Measurements from ENCODE around the gene IL6R.

IL6R gene

GRCh38 chr1:154422521-154422920 lies 17.4 kb downstream of the IL6R start:
- H3K4me1 ChIP-seq (ENCODE audit: low read length), result peaks cover 45% of the 10 kb centered on the region
- no peak overlapping the region for H3K9ac ChIP-seq (ENCODE audit: low read length)
- H3K4me2 ChIP-seq (ENCODE audit: low read length), result no peak overlapping the region
- H2AFZ ChIP-seq (ENCODE audit: low read depth, low read length), result no peak overlapping the region
- peaks cover 76% of the 10 kb centered on the region for H3K79me2 ChIP-seq (ENCODE audit: low read length)
- no peak overlapping the region for H3K27ac ChIP-seq (ENCODE audit: low read length)
- no peaks in the 10 kb centered on the region for H3K27me3 ChIP-seq (ENCODE audit: low read depth, low read length)
- peaks cover 7% of the 10 kb centered on the region; the same call in 1 of the 2 replicates for H4K20me1 ChIP-seq (ENCODE audit: insufficient read depth, low read length)
- no peaks in the 10 kb centered on the region for H3K9me3 ChIP-seq (ENCODE audit: insufficient read depth, low read length)
- H3K4me3 ChIP-seq (ENCODE audit: low read length), result no peak overlapping the region
- no peaks in the 10 kb centered on the region for H3K36me3 ChIP-seq (replicated peaks; ENCODE audit: low read depth, low read length)
- TF ChIP-seq, protein P1, sequence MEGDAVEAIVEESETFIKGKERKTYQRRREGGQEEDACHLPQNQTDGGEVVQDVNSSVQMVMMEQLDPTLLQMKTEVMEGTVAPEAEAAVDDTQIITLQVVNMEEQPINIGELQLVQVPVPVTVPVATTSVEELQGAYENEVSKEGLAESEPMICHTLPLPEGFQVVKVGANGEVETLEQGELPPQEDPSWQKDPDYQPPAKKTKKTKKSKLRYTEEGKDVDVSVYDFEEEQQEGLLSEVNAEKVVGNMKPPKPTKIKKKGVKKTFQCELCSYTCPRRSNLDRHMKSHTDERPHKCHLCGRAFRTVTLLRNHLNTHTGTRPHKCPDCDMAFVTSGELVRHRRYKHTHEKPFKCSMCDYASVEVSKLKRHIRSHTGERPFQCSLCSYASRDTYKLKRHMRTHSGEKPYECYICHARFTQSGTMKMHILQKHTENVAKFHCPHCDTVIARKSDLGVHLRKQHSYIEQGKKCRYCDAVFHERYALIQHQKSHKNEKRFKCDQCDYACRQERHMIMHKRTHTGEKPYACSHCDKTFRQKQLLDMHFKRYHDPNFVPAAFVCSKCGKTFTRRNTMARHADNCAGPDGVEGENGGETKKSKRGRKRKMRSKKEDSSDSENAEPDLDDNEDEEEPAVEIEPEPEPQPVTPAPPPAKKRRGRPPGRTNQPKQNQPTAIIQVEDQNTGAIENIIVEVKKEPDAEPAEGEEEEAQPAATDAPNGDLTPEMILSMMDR (IDR thresholded peaks at IDR 0.05; ENCODE audit: low read depth, low read length), result no peak
- no peak for TF ChIP-seq EZH2phosphoT487 (IDR thresholded peaks at IDR 0.05; ENCODE audit: low read depth)

DNA sequence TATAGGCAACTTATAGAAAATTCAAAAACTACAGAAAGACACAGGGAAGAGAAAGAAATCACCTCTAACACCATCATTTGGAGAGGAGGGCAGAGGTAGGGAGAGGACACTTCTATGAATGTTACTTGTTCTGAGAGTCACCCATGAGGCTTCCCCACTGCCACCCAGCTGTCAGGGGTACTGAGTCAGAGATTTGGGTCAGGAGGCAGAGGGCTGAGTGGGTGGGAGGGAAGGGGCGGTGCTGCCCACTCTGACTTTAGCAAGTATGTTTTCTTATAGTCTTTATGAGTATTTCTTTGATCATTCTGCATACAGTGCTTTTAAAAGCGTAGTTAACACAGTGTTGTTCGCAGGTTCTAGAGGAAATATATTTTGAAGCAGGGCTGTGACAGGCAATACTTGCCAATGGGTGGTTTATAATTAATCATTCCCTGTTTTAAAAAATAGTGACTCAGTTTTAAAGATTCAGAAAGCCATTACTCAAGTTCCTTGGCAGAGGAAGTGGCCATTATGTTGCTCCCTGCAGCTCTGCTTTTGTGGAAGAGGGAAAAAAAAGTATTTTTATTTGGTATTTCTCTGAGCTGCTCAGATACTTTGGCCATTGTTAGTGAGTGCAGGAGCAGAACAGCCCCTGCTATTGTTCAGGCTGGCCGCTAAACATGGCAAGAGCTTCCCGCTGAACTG lies 18.3 kb downstream of the IL6R start:
- TF ChIP-seq, protein P1 (IDR thresholded peaks at IDR 0.05; ENCODE audit: low read depth, low read length), result no peak
- no peak for TF ChIP-seq EZH2phosphoT487 (IDR thresholded peaks at IDR 0.05; ENCODE audit: low read depth)
- Histone ChIP-seq H3K4me3 (ENCODE audit: low read length) (no peak overlapping the region), H3K4me1 (ENCODE audit: low read length) (peaks cover 38% of the 10 kb centered on the region), H3K4me2 (ENCODE audit: low read length) (no peak overlapping the region), H3K9ac (ENCODE audit: low read length) (no peak overlapping the region), H4K20me1 (ENCODE audit: insufficient read depth, low read length) (peaks cover 7% of the 10 kb centered on the region; the same call in 1 of the 2 replicates), H3K79me2 (ENCODE audit: low read length) (peaks cover 75% of the 10 kb centered on the region), H3K27me3 (ENCODE audit: low read depth, low read length) (no peaks in the 10 kb centered on the region), H3K9me3 (ENCODE audit: insufficient read depth, low read length) (no peaks in the 10 kb centered on the region), H3K27ac (ENCODE audit: low read length) (no peak overlapping the region), H2AFZ (ENCODE audit: low read depth, low read length) (no peak overlapping the region), H3K36me3 (replicated peaks; ENCODE audit: low read depth, low read length) (no peaks in the 10 kb centered on the region)

DNA sequence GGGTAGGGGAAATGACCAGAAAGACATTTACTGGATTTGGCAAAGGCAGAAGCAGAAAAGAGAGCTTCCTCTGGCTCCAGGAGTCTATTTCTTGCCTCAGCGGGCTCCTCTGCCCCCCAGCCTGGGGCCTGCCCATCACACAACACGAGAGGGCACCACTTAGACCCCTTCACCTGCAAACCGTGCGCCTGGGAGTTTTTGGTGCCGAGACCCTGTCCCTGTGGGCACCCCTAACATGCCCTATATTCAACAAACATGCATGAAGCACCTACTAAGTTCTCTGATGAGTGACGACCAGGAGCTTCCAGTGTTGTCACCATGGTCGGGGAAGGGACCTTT lies 18.8 kb downstream of the IL6R start:
- H3K4me2 ChIP-seq (ENCODE audit: low read length), result no peak overlapping the region
- no peaks in the 10 kb centered on the region for H3K36me3 ChIP-seq (replicated peaks; ENCODE audit: low read depth, low read length)
- H3K4me1 ChIP-seq (ENCODE audit: low read length), result peaks cover 33% of the 10 kb centered on the region
- H2AFZ ChIP-seq (ENCODE audit: low read depth, low read length), result no peak overlapping the region
- no peak for TF ChIP-seq EZH2phosphoT487 (IDR thresholded peaks at IDR 0.05; ENCODE audit: low read depth)
- TF ChIP-seq, protein P1 (IDR thresholded peaks at IDR 0.05; ENCODE audit: low read depth, low read length), result no peak
- H3K9ac ChIP-seq (ENCODE audit: low read length), result no peak overlapping the region
- H4K20me1 ChIP-seq (ENCODE audit: insufficient read depth, low read length), result peaks cover 7% of the 10 kb centered on the region; the same call in 1 of the 2 replicates
- peaks cover 75% of the 10 kb centered on the region for H3K79me2 ChIP-seq (ENCODE audit: low read length)
- H3K4me3 ChIP-seq (ENCODE audit: low read length), result no peak overlapping the region
- no peaks in the 10 kb centered on the region for H3K27me3 ChIP-seq (ENCODE audit: low read depth, low read length)
- H3K9me3 ChIP-seq (ENCODE audit: insufficient read depth, low read length), result no peaks in the 10 kb centered on the region
- no peak overlapping the region for H3K27ac ChIP-seq (ENCODE audit: low read length)

- H3K4me3 ChIP-seq (ENCODE audit: low read length), result no peak overlapping the region
- peaks cover 7% of the 10 kb centered on the region; the same call in 1 of the 2 replicates for H4K20me1 ChIP-seq (ENCODE audit: insufficient read depth, low read length)
- H3K27me3 ChIP-seq (ENCODE audit: low read depth, low read length), result no peaks in the 10 kb centered on the region
- no peak overlapping the region for H3K9ac ChIP-seq (ENCODE audit: low read length)
- no peak overlapping the region for H3K4me2 ChIP-seq (ENCODE audit: low read length)
- TF ChIP-seq, protein P1 (IDR thresholded peaks at IDR 0.05; ENCODE audit: low read depth, low read length), result no peak
- no peak for TF ChIP-seq EZH2phosphoT487 (IDR thresholded peaks at IDR 0.05; ENCODE audit: low read depth)
- H3K4me1 ChIP-seq (ENCODE audit: low read length), result peaks cover 27% of the 10 kb centered on the region
- H3K79me2 ChIP-seq (ENCODE audit: low read length), result peaks cover 71% of the 10 kb centered on the region
- peaks cover 10% of the 10 kb centered on the region for H3K36me3 ChIP-seq (replicated peaks; ENCODE audit: low read depth, low read length)
- no peak overlapping the region for H2AFZ ChIP-seq (ENCODE audit: low read depth, low read length)
- H3K27ac ChIP-seq (ENCODE audit: low read length), result no peak overlapping the region
- no peaks in the 10 kb centered on the region for H3K9me3 ChIP-seq (ENCODE audit: insufficient read depth, low read length)
These were observed 20.0 kb downstream of the IL6R start for GRCh38 chr1:154425172-154425571.

All from OCI-LY3 (cell line).